Measurements from ENCODE around the gene STXBP5.
"Not testable (repeated sequence)": the region's sequence is repeated elsewhere in the genome, so short reads cannot be mapped to it uniquely, and the experiment has no call there.

STXBP5 gene

DNA sequence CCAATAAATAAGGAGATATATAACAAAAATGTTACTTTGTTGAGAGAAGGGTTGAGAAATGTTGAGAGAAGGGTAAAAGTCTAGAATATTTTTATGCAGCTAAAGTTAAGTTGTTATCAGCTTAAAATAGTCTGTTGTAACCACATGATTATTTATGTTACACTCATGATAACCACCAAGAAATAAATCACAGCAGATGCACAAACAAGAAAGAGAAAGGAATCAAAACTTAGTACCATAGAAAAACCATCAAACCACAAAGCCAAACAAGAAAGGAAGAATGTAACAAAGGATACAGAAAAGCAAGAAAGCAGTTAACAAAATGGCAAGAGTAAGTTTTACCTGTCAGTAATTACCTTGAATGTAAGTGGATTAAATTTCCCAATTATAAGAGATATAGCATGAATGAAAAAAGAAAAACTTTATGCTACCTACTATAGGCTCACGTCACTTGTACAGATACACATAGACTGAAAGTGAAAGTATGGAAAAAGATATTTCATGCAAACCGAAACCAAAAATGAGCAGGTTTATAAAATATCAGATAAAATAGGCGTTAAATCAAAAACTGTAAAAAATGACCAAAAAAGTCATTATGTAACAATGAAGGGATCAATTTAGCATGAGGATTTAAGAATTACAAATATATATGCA, 93.6 kb downstream of the STXBP5 start:
- DNase-seq (ENCODE audit: low spot score), result no peak

DNA sequence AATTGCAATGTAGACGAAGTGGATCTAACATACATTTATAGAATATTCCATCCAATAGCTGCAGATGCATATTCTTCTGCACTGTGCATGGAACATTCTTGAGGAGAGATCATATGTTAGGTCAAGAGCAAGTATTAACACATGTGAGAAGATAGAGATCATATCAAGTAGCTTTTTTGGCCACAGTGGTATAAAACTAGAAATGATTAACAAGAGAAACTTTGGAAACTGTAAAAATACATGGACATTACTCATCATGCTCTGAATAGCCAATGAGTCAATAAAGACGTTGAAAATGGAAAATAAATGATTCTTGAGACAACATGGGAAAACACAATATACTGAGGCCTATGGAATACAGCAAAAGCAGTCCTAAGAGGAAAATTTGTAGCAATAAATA, 94.2 kb downstream of the STXBP5 start:
- DNase-seq (ENCODE audit: low spot score), result no peak

DNA sequence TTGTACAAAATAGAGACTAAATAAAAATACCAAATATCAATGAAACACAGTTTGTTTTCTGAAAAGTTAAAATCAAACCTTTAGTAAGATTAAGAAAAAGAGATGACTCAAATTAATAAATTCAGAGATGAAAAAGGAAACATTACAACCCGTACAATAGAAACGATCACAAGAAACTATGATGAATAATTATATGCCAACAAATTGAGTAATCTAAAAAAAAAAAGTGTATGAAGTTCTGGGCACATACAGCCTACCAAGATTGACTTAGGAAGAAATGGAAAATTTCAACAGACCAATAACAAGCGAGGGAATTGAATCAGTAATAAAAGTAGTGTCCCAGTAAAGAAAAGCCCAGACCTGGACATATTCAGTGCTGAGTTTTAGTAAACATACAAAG, 94.8 kb downstream of the STXBP5 start:
- DNase-seq (ENCODE audit: low spot score), result no peak

DNA sequence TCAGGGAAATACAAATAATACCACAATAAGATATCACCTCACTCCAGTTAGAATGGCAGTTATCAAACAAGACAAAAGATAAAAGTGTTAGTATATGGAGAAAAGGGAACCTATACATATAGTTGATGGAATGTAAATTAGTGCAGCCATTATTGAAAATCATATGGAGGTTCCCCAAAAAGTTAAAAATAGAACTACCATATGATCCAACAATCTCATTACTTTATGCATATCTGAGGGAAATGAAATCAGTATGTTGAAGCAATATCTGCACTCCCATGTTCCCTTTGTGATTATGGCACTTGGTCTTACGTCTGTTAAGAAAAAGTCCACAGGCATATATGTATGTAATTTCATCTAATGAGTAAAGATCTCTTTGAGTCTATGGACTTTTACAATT, 96.9 kb downstream of the STXBP5 start:
- DNase-seq (ENCODE audit: low spot score), result no peak

DNA sequence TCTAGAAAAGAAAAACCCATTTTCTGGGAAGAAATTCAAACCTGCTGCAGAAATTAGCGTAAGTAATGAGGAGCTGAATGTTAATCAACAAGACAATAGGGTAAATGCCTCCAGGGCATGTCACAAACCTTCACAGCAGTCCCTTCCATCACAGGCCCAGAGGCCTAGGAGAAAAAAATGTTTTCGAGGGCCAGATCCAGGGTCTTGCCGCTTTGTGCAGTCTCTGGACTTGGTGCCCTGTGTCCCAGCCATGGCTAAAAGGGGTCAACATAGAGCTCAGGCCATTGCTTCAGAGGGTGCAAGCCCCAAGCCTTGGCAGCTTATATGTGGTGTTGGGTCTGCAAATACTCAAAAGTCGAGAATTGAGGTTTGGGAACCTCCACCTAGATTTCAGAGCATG, 99.8 kb downstream of the STXBP5 start:
- DNase-seq (ENCODE audit: low spot score), result no peak

DNA sequence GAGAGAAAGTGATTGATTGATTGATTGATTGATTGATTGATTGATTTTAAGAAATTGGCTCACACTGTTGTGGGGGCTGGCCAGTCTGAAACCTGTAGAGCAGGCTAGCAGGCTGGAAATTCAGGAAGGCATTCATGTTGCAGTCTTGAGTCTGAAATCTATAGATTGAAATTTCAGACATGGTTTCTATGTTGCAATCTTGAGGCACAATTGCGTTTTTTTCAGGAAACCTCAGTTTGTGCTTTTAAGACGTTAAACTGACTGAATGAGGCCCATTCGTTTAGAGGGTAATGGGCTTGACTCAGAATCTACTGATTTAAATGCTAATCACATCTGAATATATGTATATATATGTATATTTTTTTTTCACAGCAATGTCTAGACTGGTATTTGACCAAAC, 106.3 kb downstream of the STXBP5 start:
- no peak for DNase-seq (ENCODE audit: low spot score)

DNA sequence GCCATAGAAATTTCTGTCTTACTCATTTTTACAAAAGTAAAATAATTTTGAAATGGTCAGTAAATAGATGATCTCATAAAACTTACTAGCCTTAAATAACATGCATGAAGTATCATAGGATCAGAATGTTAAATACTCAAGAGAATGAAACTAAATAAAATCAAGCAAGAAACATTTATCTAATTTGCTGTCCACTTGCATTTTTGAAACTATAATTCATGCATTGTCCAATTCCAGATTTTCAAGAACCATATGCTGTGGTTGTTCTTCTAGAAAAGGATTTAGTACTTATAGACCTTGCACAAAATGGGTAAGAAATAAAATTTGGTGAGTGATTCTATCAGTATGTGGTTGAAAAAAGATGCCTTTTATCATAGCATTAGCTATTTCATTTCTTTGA, 107.0 kb downstream of the STXBP5 start:
- no peak for DNase-seq (ENCODE audit: low spot score)

DNA sequence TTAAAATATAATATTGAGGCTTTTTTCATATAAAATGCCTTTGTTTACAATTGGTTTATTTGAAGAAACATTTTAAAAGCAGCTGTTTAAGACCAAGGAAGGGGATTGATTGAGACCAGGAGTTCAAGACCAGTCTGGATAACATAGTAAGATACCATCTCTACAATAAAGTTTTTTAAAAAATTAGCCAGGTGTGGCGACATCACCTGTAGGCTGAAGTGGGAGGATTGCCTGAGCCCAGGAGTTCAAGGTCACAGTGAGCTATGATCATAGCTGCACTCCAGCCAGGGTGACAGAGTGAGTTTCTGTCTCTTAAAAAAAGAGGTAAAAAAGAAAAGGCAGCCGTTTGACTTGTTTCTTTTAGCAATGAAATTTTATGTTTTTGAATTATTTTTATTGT, 117.0 kb downstream of the STXBP5 start:
- no peak for DNase-seq (ENCODE audit: low spot score)

DNA sequence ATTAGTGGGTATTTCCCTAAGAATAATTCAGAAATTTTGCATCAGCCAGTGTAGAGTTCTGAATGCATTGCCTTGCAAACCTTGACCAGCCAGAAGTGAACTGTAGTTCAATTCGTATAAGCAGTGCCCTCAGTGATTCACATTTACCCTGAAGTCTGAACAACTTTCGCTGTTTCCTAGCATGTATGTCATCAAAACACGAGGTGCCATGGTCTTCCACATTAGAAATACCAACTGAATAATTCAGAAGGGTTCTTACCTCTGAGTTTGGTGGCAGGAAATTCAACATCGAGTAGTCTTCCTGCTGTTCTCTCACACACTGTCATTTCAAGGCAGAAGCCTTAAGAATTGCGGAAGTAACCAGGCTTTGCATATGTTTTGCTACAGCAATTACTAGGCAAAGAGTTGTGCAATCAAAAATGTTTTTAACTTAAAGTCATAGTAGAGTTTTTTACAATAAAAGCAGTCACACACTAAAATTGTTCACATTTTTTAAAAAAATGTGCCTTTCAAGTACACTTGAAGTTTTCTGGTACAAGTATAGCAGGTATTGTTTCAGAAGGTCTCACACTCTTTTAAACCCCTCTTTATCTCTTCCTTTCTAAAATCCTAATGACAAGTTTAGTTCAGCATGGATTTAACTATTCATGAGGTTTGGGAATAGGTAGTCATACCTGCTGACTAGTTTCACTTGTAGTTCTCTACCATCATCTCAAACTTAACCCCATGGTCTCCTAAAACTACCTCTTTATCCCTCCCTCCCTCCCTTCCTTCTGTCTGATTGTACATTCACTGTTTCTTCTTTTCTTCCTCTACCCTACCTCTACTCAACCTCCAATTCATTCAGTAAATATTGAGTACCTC, 118.3 kb downstream of the STXBP5 start:
- no peak for DNase-seq (ENCODE audit: low spot score)

DNA sequence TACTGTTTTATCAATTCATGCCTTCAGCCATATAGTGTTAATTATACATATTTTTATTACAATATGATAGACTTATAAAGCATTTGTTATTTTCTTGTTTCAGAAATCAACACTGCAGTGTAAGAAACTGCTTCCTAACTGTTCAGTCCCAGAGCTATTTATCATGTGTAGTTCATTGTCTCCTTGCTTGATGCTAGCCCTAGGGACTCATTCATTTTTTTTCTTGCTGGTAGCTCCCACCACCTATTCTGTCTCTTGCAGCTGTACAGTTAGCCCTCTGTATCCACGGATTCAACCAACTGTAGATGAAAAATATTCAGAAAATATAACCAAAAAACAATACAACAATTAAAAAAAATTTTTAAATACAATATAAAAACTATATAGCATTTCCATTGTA, 121.3 kb downstream of the STXBP5 start:
- DNase-seq (ENCODE audit: low spot score), result no peak

DNA sequence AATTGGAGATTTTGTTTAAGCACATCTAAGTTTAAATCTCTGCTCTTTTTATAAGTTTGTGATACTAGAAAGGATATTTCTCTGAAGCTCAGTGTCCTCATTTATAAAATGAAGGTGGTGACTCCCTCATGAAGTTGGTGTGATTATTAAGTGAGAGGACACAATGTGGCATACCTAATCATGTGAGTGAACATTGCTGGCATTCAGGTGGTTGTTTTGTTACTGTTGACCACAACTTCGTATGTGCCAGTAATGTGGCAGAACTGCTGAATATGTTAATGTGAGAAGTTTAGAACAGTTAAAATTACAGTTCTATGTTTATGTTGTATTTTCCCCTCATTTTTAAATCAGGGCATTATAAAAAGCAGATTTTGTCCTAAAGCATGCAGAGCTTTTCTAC, 127.2 kb downstream of the STXBP5 start:
- no peak for DNase-seq (ENCODE audit: low spot score)

DNA sequence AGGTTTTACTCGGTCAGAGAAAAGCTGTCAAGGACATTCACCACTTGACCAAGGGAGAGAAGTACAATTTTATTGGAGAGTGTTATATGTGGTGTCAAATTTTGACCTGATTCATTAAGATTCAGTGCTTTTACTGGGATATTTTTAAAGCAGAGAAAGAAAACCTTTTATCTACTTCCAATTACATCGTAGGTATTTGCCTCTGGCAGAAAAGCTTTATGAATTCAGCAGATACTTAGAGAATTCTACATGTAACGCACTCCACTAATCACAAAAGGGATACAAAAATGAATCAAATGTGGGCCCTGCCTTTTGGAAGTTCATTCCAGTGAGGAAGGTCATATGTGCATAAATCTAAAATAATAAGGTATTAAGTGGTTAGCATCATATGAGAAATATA, 133.7 kb downstream of the STXBP5 start:
- no peak for DNase-seq (ENCODE audit: low spot score)

DNA sequence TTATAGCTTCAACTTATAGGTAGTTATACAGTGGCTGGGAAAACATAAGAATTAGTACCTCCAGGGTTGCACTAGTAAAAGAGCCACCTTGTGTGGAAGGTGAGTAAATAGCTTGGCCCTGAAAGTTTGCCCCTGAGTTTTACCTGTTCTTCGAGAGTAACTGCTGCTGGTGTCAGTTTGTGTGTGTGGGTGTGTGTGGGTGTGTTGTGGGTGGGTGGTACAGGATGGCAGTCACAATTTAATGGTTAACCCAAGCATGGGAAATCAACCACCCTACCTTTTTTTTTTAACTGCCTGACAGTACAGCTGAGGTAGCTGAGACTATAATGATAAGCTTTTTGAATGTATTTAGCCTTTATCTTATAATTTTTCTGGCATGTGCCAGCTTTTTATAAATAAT, 137.3 kb downstream of the STXBP5 start:
- DNase-seq (ENCODE audit: low spot score), result no peak

DNA sequence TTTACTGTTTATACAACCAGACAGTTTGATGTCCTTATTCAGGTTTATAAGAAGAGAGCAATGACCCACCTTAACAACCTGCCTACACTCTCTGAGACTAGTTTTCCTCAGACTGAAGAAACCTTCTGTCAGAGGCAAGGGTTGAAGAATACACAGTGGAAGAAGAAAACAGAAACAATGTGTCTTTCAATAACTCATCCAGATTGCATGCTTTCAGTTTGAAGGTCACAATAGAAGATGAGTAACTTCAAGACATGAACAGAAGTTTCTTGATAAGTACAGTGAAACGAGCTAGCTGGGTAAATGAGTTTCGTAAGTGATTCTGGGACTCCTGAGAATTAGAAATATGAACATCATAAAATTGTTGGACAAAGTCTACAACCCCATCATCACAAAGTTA, 141.7 kb downstream of the STXBP5 start:
- no peak for DNase-seq (ENCODE audit: low spot score)

DNA sequence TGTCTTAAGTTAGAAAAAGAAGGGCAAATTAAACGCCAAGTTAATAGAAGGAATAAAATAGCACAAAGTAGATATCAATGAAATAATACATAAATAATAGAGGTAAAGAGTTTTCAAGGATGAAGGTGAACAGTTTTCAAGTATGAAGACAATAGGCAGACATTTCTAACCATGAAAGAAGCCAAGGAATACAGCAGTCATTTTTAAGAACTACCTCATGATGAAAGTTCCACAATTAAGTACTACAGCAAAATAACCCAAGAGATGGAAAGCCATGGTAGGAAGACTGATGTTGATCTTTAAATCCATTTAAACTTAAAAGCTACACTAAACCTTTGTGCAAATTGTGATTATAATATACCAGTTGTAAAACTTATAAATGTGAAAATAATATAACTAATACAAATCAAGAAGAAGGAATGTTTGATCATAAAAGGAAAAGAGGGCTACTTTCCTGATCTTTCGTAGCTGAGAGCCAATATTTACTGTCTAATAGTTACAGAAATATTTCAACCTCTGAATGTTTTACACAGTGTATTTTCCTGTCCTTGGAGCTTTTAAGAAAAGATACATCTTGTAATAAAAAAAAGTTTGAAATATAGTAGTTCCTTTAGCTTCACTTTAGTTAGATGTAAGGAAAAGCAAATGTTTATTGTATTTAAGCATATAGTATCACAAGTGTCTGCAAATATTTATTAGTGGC, 143.1 kb downstream of the STXBP5 start:
- no peak for DNase-seq (ENCODE audit: low spot score)

DNA sequence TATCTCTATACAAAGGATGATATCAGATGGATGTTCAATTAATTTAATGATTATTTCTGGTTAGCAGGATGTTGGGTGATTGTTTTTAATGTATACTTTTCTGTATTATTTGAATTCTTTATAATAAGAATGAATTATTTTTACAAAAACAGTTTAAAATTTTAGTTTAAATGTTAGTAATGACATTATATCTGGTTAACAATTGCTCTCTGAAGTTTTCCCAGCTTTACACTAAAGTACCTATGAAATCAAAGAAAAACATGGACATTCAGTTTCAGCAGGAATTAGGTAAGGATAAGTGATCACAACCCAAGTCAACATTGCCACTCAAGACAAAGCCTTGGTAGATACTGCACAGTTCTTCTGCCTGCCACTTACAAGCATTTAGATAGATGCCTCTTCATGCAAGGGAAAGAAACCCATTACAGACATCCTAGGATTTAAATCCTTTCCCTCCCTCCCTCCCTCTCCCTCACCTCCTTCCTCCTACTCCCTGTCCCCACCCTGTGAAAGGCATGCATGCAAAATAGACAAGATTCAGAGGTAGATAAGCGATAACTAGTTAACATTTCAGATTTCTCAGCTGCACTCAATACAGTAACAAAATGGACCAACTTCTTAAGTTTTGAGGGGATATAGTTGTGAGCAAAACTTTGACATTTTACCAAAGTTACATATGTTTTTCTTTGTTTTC, 143.8 kb downstream of the STXBP5 start:
- no peak for DNase-seq (ENCODE audit: low spot score)

DNA sequence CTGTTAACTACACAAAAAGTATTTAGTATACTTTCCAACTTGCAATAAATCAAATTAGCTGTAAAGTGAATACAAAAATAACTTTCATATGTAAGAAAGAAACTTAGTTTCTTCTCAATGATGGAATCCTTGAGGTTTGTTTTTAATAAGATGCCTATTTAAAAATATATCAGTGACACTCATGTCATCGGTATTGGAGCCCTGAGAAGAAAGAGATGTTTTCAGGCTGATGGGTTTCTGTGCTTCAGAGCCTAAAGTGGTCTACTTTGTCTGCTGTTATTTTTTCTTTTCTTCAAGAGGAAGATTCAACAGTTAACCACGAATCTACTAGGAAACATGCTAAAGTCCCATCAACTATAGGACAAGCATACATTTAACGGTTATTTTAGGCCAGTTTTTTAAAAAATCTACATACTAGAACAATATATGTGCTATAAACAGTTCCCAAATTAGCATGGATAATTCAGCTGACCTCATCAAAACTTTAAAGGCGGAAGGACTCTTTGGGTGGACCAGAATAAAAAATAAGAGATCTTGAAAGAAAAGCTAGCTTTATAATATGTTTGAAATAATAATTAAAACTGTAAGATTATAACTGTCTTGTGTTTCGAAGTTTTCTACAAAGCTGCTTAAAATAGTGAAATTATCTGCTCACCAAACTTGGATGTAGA, 157.2 kb downstream of the STXBP5 start:
- no peak for DNase-seq (ENCODE audit: low spot score)

DNA sequence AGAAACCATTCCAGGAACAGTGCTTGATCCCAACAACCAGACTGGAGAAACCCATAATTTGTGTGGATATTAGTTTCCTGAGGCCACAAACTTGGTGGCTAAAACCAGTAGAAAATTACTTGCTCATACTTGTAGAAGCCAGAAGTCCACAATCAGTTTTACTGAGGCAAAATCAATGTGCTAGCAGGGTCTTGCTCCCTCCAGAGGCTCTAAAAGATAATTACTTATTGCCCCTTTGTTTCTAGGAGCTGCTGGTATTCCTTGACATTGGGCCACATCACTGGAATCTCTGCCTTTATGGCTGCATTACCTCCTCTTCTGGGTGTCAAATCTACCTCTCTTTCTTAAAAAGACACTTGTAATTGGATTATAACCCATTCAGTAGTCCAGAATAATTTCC, 162.1 kb downstream of the STXBP5 start:
- no peak for DNase-seq (ENCODE audit: low spot score)

DNA sequence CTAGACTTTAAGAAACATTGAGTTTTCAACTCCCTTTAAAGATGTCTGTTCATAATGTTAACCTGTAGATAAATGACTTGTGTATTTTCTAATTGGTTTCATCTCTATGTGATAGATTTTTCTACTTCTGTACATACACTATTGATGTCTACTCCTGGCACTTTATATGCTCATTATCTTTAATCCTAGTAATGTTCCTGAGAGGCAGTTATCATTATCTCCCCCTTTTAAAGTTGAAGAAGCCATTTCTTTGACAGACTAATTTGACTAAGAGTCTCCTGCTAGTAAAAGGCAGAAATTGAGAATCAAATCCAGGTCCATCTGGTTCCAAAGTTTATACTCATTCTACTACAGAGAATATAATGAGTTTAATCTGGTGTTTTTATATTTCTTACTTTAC, 167.1 kb downstream of the STXBP5 start:
- DNase-seq (ENCODE audit: low spot score), result no peak

DNA sequence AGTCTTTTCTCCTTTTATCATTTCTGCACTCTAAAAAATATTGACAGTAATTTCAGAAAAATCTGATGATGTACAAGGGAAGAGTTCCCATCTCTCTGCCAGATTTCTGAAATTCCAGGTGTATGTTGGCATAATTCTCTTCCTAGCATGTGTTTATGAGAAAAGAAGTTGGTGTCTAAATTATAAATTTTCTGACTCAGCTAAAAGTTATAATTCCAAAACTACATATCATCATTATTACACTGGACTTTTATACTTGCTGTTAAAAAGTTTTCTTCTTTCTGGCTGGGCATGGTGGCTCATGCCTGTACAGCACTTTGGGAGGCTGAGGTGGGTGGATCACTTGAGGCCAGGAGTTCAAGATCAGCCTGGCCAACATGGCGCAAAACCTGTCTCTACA, 168.6 kb downstream of the STXBP5 start:
- no peak for DNase-seq (ENCODE audit: low spot score)

DNA sequence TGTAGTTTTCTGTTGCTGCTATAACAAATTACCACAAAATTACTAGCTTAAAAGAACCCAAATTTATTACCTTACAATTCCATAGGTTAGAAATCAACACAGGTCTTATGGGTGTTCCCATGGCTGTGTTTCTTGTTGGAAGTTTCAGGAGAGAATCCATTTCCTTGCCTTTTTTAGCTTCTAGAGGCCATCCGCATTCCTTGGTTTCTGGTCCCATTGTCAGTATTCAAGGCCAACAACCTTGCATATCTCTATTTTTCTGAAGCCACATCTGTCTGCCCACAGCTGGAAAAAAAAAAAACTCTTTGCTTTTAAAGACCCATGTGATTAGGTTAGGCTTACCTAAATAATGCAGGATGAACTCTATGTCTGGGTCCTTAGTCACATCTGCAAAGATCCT, 174.6 kb downstream of the STXBP5 start:
- DNase-seq (ENCODE audit: low spot score), result no peak

DNA sequence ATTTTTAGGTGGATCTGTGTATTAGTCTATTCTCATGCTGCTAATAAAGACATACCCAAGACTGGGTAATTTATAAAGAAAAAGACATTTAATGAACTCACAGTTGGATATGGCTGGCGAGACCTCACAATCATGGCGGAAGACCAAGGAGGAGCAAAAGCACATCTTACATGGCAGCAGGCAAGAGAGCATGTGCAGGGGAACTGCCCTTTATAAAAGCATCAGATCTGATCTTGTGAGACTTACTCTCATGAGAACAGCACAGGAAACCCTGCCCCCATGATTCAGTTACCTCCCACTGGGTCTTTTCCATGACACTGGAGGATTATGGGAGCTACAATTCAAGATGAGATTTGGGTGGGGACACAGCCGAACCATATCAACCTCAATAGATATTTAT, 176.6 kb downstream of the STXBP5 start:
- not testable (repeated sequence) for DNase-seq (ENCODE audit: low spot score)
